ENCODE data around the gene RAB30.

Gene RAB30

GRCh38 chr11:83039566-83039965, 32.1 kb downstream of the RAB30 start:
- TF ChIP-seq REST (IDR thresholded peaks at IDR 0.05; ENCODE audit: low read depth), result no peak
- TF ChIP-seq USF1 (IDR thresholded peaks at IDR 0.05), result no peak
- no peak for TF ChIP-seq YY1 (IDR thresholded peaks at IDR 0.05; ENCODE audit: low read depth)
- no peak for TF ChIP-seq EP300 (IDR thresholded peaks at IDR 0.05; ENCODE audit: borderline replicate concordance)
- no peak for TF ChIP-seq TEAD4 (IDR thresholded peaks at IDR 0.05)
- no peak for TF ChIP-seq CEBPB (IDR thresholded peaks at IDR 0.05)
- TF ChIP-seq CREB1 (IDR thresholded peaks at IDR 0.05; ENCODE audit: low read depth), result no peak
- no peak for TF ChIP-seq FOXM1 (IDR thresholded peaks at IDR 0.05; ENCODE audit: borderline replicate concordance, low read depth)
- TF ChIP-seq EGR1 (IDR thresholded peaks at IDR 0.05), result no peak
- TF ChIP-seq ZBTB7A (IDR thresholded peaks at IDR 0.05; ENCODE audit: low read depth), result no peak
- TF ChIP-seq RAD21 (IDR thresholded peaks at IDR 0.05; ENCODE audit: low read depth), result no peak
- no peak for TF ChIP-seq TAF1 (IDR thresholded peaks at IDR 0.05; ENCODE audit: low read depth)

GRCh38 chr11:83037877-83038276, 33.8 kb downstream of the RAB30 start:
- TF ChIP-seq TCF12 (IDR thresholded peaks at IDR 0.05; ENCODE audit: low read depth) (no peak), CEBPB (IDR thresholded peaks at IDR 0.05) (no peak), ZBTB7A (IDR thresholded peaks at IDR 0.05; ENCODE audit: low read depth) (no peak), USF1 (IDR thresholded peaks at IDR 0.05) (no peak), CREB1 (IDR thresholded peaks at IDR 0.05; ENCODE audit: low read depth) (no peak), EP300 (IDR thresholded peaks at IDR 0.05; ENCODE audit: borderline replicate concordance) (no peak)

GRCh38 chr11:83036701-83037100, 35.0 kb downstream of the RAB30 start:
- TF ChIP-seq TCF12 (IDR thresholded peaks at IDR 0.05; ENCODE audit: low read depth), result no peak
- no peak for TF ChIP-seq CREB1 (IDR thresholded peaks at IDR 0.05; ENCODE audit: low read depth)
- no peak for TF ChIP-seq MAX (IDR thresholded peaks at IDR 0.05)
- TF ChIP-seq EP300 (IDR thresholded peaks at IDR 0.05; ENCODE audit: borderline replicate concordance), result no peak
- TF ChIP-seq REST (IDR thresholded peaks at IDR 0.05; ENCODE audit: low read depth), result no peak
- no peak for TF ChIP-seq YY1 (IDR thresholded peaks at IDR 0.05; ENCODE audit: low read depth)
- no peak for TF ChIP-seq CEBPB (IDR thresholded peaks at IDR 0.05)
- TF ChIP-seq EGR1 (IDR thresholded peaks at IDR 0.05), result no peak
- TF ChIP-seq NFIC (IDR thresholded peaks at IDR 0.05), result no peak
- no peak for TF ChIP-seq TAF1 (IDR thresholded peaks at IDR 0.05; ENCODE audit: low read depth)
- no peak for TF ChIP-seq TEAD4 (IDR thresholded peaks at IDR 0.05)
- no peak for TF ChIP-seq USF1 (IDR thresholded peaks at IDR 0.05)

GRCh38 chr11:83035070-83035854, 36.4 kb downstream of the RAB30 start:
- no peak for TF ChIP-seq NFIC (IDR thresholded peaks at IDR 0.05)

GRCh38 chr11:83034673-83035014, 37.1 kb downstream of the RAB30 start:
- TF ChIP-seq YY1 (IDR thresholded peaks at IDR 0.05; ENCODE audit: low read depth) (no peak), CEBPB (IDR thresholded peaks at IDR 0.05) (no peak), CREB1 (IDR thresholded peaks at IDR 0.05; ENCODE audit: low read depth) (no peak), USF1 (IDR thresholded peaks at IDR 0.05) (no peak), FOXM1 (IDR thresholded peaks at IDR 0.05; ENCODE audit: borderline replicate concordance, low read depth) (no peak), RAD21 (IDR thresholded peaks at IDR 0.05; ENCODE audit: low read depth) (no peak), EGR1 (IDR thresholded peaks at IDR 0.05) (no peak), MAX (IDR thresholded peaks at IDR 0.05) (no peak), NFIC (IDR thresholded peaks at IDR 0.05) (no peak), TCF12 (IDR thresholded peaks at IDR 0.05; ENCODE audit: low read depth) (no peak), EP300 (IDR thresholded peaks at IDR 0.05; ENCODE audit: borderline replicate concordance) (no peak), TEAD4 (IDR thresholded peaks at IDR 0.05) (no peak), ZBTB7A (IDR thresholded peaks at IDR 0.05; ENCODE audit: low read depth) (no peak), TAF1 (IDR thresholded peaks at IDR 0.05; ENCODE audit: low read depth) (no peak), REST (IDR thresholded peaks at IDR 0.05; ENCODE audit: low read depth) (no peak)

Measured in Ishikawa (cell line).